ENCODE data around the gene SPEN.

SPEN gene

GRCh38 chr1:15947382-15948090 lies 100.0 kb downstream of the SPEN start:
- no peak for DNase-seq (ENCODE audit: low read depth)

DNA sequence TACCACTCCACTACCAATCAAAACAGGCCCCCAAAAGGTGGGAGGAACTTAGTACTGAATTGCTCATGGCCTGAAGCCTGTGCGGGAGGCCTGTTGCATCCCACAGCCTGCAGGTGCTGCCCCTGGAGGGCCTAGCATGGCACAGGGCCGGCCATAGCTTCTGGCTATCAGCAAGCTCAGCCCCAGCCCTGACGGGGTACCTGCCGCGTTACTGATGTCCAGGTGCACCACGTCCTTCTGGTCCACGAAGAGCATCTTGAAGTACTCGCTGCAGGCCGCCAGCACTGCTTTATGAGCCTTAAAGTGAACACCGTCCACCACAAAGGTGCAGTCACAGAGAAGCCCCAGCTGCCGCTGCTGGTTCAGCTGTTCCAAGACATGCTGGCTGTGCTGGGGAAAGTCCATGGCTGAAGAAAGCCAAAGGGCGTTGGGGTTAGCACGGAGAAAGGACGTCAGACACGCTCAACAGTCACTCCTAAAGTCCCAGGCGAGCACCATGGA lies 100.6 kb downstream of the SPEN start:
- no peak for DNase-seq (ENCODE audit: low read depth)

- DNase-seq (ENCODE audit: low read depth): peak; percentile 36
Observed at GRCh38 chr1:15948595-15949452, 101.3 kb downstream of the SPEN start.

DNA sequence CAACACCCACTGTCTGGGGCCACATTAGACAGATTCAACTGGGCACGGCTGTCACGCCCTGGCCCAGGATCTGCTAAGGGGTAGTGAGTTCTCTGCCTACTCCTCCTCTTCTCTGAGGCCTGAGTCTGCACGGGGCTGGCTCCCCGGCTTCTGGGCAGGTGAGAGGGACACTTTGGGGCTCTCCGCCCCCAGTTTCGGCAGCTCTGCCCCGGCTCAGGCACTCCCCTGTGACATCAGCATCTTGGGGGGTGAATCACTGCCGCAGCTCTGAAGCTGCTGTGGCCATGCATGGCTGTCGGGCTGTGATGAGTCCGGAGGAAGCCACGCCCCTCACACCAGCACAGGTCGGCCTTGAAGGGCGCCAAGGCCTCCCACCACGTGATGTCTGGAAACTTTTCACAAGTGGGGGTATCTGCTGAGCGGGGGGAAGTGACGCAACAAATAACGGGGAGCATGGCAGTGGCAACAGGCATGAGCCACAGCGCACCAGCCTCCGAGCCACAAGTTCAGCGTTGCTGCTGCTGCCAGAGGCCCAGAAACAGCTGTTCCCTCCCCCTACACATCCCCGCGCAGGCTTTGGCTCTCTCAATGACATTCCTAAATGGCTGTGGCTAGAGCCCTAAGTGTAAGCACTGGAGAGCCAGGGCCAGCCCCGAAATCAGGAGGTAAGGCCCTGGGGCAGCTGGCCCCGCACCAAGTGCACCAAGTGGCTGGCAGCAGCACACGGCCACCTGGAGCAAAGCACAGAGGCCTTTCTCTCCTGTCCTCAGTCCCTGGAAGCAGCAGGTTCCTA lies 102.1 kb downstream of the SPEN start:
- peak; percentile 88 for DNase-seq (ENCODE audit: low read depth)

DNA sequence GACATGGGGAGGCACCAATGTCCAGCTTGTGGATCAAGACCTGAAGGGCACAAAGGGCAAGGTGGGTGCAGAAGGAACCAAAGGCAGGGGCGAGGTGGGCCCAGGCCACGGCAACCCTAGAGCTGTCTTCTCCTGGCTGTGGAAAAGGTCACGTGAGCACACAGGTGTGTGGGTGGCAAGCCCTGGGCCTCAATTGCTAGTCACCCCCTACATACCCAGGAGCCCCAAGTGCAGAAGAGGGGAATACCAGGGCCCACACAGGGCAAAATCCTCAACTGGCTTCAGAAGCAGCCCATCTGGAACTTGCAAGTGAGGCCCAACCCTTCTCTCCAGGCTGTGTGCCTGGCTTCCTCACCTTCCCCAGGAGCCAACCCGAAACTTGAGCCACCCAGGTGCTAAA lies 102.8 kb downstream of the SPEN start:
- DNase-seq (ENCODE audit: low read depth): peak; percentile 45

- DNase-seq (ENCODE audit: low read depth): peak; percentile 77
Observed at GRCh38 chr1:15950763-15951295, 103.3 kb downstream of the SPEN start.

DNA sequence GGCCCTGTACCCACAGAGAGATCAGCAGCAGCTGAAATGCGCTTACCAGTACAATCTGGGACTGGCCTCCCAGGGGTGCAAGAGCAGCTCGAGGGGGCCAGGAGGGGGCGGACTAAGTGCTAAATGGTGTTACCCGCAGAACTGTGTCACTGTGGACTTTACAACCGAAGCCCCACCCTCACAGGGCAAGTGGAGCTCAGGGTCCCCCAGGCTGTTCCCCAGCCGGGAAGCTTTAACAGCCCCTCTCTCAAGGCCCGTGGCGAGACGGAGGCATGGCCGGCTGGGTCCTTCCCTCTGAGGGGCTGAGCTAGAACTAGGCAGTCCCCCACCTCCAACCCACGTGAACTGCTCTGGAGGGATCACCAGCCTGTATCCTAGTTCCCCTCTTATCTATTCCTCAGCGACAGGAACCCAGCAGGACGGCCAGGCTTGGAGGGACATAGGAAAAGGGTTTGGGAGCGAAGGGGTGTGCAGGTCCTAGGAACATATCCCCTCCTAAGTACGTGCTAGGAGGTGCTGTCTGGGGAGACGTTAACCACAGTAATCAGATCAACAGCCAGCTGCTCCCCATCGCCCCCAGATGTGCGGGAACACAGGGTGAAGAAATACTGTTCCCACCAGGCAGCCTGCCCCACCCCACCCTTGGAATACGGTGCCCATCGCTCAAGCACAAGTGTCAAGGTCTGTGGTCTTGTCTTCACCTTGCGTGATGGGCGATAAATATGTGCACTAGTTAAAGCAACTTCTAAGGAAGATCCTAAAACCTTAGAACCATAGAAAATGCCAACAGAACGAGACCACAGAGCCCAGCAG lies 104.0 kb downstream of the SPEN start:
- peak; percentile 44 for DNase-seq (ENCODE audit: low read depth)

- no peak for DNase-seq (ENCODE audit: low read depth)
Observed at GRCh38 chr1:15952317-15953258, 105.1 kb downstream of the SPEN start.

DNA sequence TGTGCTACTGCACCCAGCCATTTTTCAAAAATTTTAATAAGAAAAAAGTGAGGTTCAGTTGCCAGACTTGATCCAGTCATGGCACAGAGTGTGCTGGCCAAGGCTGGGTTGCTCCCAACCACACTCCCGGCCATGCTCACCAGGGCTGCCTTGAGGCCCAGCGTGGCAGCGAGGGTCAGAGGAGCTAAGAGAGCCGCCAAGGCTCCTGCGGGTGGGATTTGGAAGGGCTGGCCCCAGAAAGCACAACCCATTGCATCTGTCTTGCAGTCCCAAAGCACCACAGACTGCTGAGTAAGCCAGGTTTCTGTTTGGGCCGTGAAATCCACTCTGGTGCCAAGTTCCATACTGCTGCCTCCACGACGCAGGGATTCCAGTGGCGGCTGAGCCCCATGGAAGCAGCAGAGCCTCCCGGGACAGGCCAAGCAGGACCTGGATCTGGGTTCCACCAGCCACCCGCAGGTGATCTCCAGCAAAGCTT lies 105.8 kb downstream of the SPEN start:
- no peak for DNase-seq (ENCODE audit: low read depth)

DNA sequence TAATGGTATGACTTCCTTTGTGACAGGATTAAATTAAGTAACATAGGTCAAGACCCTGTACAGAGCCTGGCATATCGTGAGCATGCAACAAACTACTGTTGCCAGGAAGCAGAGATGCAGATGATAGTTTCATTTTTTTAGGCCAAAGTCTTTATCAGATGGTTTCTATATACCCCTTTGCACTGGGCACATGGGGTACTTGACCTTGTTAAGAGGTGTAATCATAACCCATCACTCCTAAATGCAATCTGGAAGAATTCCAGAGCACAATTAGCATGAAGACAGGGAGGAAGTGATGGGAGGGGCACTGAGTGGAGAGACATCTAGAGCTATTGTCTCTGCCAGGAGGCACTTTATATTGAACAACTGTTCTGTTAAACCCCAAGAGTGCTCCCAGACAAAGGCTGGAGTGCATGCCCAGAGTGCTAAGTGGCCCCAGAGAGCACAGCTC lies 106.3 kb downstream of the SPEN start:
- no peak for DNase-seq (ENCODE audit: low read depth)

DNA sequence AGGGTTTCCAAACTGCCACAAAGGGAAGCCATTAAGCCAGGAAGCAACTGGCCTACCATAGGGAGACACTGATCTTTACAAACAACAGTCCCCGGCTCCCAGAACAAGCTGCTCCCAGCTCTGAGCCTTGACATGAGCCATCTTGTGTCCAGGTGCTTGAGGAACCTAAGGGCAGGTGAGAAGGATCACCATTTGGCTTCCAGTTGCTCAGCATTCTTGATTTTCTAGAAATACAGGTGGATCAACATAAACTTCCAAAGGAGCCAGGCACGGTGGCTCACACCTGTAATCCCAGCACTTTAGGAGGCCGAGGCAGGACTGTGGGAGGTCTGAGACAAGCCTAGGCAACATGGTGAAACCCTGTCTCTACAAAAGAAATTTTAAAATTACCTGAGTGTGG lies 106.8 kb downstream of the SPEN start:
- DNase-seq (ENCODE audit: low read depth): no peak

GRCh38 chr1:15955552-15955951 lies 108.0 kb downstream of the SPEN start:
- DNase-seq (ENCODE audit: low read depth): no peak

DNA sequence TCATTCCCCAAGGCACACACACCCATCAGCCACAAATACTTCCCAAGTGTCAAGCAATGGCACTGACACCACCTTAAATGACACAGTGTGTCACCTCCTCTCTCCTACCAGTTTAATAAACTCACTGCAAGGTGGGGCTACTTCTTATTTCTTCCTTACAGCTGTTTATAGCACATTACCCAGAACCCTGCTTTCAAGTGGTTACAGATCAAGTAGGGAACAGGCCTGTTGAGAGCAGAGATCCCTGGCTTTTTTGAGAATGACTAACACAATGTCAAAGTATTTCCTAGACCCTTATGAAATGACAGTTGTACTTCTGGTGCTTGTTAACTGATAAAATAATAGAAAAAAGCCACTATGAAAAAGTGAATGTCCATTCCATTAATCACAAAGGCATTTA lies 108.6 kb downstream of the SPEN start:
- DNase-seq (ENCODE audit: low read depth): no peak

DNA sequence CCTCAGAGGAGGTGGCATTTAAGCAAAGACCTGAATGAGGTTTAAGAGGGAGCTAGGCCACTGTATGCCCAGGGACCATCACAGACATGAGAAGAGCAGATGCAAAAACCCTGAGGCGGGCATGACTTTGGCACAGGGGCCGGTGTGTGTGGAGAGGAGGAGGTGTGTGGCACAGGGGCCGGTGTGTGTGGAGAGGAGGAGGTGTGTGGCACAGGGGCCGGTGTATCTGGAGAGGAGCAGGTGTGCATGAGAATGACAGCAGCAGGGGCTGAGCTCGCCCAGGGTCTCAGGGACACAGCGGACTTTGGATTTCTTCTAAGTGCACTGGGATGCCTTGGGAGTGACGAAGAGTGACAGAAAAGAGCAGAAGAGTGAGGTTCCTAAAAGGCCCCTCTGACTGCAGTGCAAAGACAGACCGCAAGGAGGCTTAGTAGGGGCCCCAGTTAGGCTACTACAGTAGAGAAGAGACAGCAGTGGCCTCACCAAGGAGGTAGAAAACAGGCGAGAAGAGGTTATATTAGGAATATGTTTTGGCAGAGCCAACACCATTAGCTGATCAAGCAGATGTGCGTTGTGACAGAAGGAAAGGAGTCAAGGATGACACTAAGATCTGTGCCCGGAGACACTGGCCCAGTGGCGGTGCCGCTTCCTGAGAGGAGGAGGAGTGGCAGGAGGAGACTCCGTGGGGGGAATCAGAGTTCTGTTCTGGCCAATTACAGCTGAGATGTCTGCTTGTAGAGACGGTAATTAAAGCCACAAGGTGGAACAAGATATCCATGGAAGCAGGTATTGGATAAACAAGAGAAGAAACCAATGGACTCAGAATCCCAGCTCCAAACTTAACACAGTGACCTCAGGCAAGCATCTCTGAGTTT lies 110.0 kb downstream of the SPEN start:
- DNase-seq (ENCODE audit: low read depth): no peak

DNA sequence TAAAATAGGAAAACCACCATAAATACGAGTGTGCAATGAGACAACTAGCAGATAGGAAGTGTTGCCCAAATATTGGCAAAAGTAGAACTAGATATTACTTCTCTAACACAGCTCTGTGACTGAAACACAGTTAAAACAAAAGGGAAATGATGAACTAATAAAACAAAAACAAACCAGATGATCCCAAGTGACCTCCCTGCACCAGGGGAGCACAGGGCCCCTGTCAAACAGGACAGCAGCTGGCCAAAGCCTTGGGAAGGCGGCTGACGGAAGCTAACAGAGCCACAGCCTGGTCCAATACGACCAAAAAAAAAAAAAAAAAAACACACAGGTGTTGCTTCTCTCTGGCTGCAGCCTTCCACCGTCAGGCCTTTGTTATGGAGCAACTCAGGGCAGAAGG lies 110.6 kb downstream of the SPEN start:
- DNase-seq (ENCODE audit: low read depth): no peak

GRCh38 chr1:15958793-15959192 lies 111.3 kb downstream of the SPEN start:
- DNase-seq (ENCODE audit: low read depth): no peak

- no peak for DNase-seq (ENCODE audit: low read depth)
Observed at GRCh38 chr1:15959424-15959823, 111.9 kb downstream of the SPEN start.

GRCh38 chr1:15959827-15960446 lies 112.4 kb downstream of the SPEN start:
- no peak for DNase-seq (ENCODE audit: low read depth)
